ENCODE data around the gene ALG8.

GRCh38 chr11:78161962-78162371, 22.5 kb upstream of the ALG8 start:
- no peak for TF ChIP-seq SUZ12 (IDR thresholded peaks at IDR 0.05; ENCODE audit: extremely low read depth, insufficient read depth, insufficient read length)
- no peak for TF ChIP-seq ZNF274 (IDR thresholded peaks at IDR 0.05; ENCODE audit: low read depth, low read length)
